Activated CD4-positive, alpha-beta T cell treated with anti-CD3 and anti-CD28 coated beads, Interleukin-2, amount 10 ng/mL, durations not matched to agents 24 days and 14 days (primary cell): Measurements from ENCODE around the gene CAD. TPM values are rescaled to one million over a fixed set of nuclear protein-coding genes. Genes with fewer than 3 reads are reported as not detected.
"Not testable (repeated sequence)": the region's sequence is repeated elsewhere in the genome, so short reads cannot be mapped to it uniquely, and the experiment has no call there.

ENCODE experiments used
- DNase-seq: peaks from one replicate; pipeline ENCODE4 v3.0.0; 2022
- H3K27ac Mint-ChIP-seq: one replicate; pipeline ENCODE4 v1.8.0; 2022; ENCODE audit warnings: mild to moderate bottlenecking, mixed read lengths
- H3K27me3 Mint-ChIP-seq: one replicate; pipeline ENCODE4 v1.8.0; 2022; ENCODE audit warnings: mixed read lengths
- H3K36me3 Mint-ChIP-seq: one replicate; pipeline ENCODE4 v1.8.0; 2022; ENCODE audit warnings: low read depth, mild to moderate bottlenecking, mixed read lengths
- H3K4me1 Mint-ChIP-seq: one replicate; pipeline ENCODE4 v1.8.0; 2021; ENCODE audit warnings: mixed read lengths
- H3K4me3 Mint-ChIP-seq: one replicate; pipeline ENCODE4 v1.8.0; 2022; ENCODE audit warnings: mild to moderate bottlenecking, moderate library complexity, mixed read lengths
- H3K9me3 Mint-ChIP-seq: one replicate; pipeline ENCODE4 v1.8.0; 2021; ENCODE audit warnings: mixed read lengths
- intact Hi-C: fragments of 100-400 bp; cut with micrococcal nuclease; formaldehyde crosslinking; loops from one replicate; pipeline ENCODE4 v1.15.1; 2023
- total RNA-seq: library from RNA; stranded (reverse); gene quantifications from 2 replicates; pipeline ENCODE4 v1.2.3, GENCODE V29; 2022

The CAD gene
- total RNA-seq, 1 donor from 2014 or later = 159 TPM

GRCh38 chr2:27262379-27263286, 45.5 kb downstream of the CAD start, which contains the start of gene SLC30A3:
Gene SLC30A3, minus strand, starts transcription at chr2:27263047. Its CDS starts 141 bp downstream, at chr2:27262906.
- Mint-ChIP-seq H3K9me3 (no peaks in the 10 kb centered on the region), H3K27ac (peak within 1 kb of the TSS; percentile 63), H3K4me3 (peak within 1 kb of the TSS; percentile 91), H3K36me3 (no peaks in the 10 kb centered on the region), H3K27me3 (peaks cover 51% of the 10 kb centered on the region), H3K4me1 (peaks cover 25% of the 10 kb centered on the region)
- peak; percentile 93 for DNase-seq
- intact Hi-C loops = loop anchor here (1.0 to 5.0 kb wide), 4 partner anchors 40 to 415 kb away; partner anchors contain the start of genes ATRAID, DPYSL5, MAPRE3 and SLC5A6

GRCh38 chr2:27263287-27264252, 46.4 kb downstream of the CAD start:
- Mint-ChIP-seq H3K4me3 (peak overlapping the region; percentile 91), H3K27ac (peak overlapping the region; percentile 63), H3K36me3 (no peaks in the 10 kb centered on the region), H3K9me3 (no peaks in the 10 kb centered on the region), H3K27me3 (peaks cover 46% of the 10 kb centered on the region), H3K4me1 (peaks cover 25% of the 10 kb centered on the region)
- DNase-seq = peak; percentile 67
- intact Hi-C loops = loop anchor here (1.0 to 5.0 kb wide), 5 partner anchors 17 to 416 kb away; partner anchors contain the start of genes ATRAID, DPYSL5, MAPRE3 and SLC5A6

GRCh38 chr2:27264253-27264752, 47.1 kb downstream of the CAD start:
- Mint-ChIP-seq H3K9me3 (no peaks in the 10 kb centered on the region), H3K27me3 (peaks cover 43% of the 10 kb centered on the region), H3K27ac (peak overlapping the region; percentile 32), H3K4me1 (peaks cover 25% of the 10 kb centered on the region), H3K4me3 (peak overlapping the region; percentile 91), H3K36me3 (no peaks in the 10 kb centered on the region)
- intact Hi-C loops = loop anchor here (2.0 to 5.0 kb wide), 2 partner anchors 16 to 417 kb away; partner anchors contain the start of gene DPYSL5
- DNase-seq = peak; percentile 70

GRCh38 chr2:27264753-27265535, 47.8 kb downstream of the CAD start:
- H3K36me3 Mint-ChIP-seq = no peaks in the 10 kb centered on the region
- H3K9me3 Mint-ChIP-seq = no peaks in the 10 kb centered on the region
- H3K27me3 Mint-ChIP-seq = peaks cover 44% of the 10 kb centered on the region
- peaks cover 25% of the 10 kb centered on the region for H3K4me1 Mint-ChIP-seq
- intact Hi-C loops = loop anchor here (2.0 to 5.0 kb wide), 2 partner anchors 16 to 418 kb away; partner anchors contain the start of gene DPYSL5
- peak; percentile 83 for DNase-seq
- H3K4me3 Mint-ChIP-seq = peak overlapping the region; percentile 74
- no peak overlapping the region for H3K27ac Mint-ChIP-seq

GRCh38 chr2:27265536-27265870, 48.3 kb downstream of the CAD start:
- DNase-seq = no peak
- Mint-ChIP-seq H3K4me1 (peaks cover 25% of the 10 kb centered on the region), H3K4me3 (peak overlapping the region; percentile 58), H3K27me3 (peaks cover 42% of the 10 kb centered on the region), H3K36me3 (no peaks in the 10 kb centered on the region), H3K27ac (no peak overlapping the region), H3K9me3 (no peaks in the 10 kb centered on the region)
- intact Hi-C loops = loop anchor here (2.0 kb wide), 1 partner anchor 15 kb away; no protein-coding TSS in a partner anchor

- H3K36me3 Mint-ChIP-seq, H3K4me3 Mint-ChIP-seq, H3K27ac Mint-ChIP-seq, DNase-seq, intact Hi-C loops, H3K9me3 Mint-ChIP-seq: not testable (repeated sequence)
- H3K27me3 Mint-ChIP-seq = peaks cover 31% of the 10 kb centered on the region
- peaks cover 15% of the 10 kb centered on the region for H3K4me1 Mint-ChIP-seq
Observed at GRCh38 chr2:27268296-27268695, 51.1 kb downstream of the CAD start.

- intact Hi-C loops = no loop called here
- Mint-ChIP-seq H3K27me3 (peaks cover 18% of the 10 kb centered on the region), H3K9me3 (no peaks in the 10 kb centered on the region), H3K27ac (no peak overlapping the region), H3K36me3 (no peaks in the 10 kb centered on the region), H3K4me1 (peaks cover 2% of the 10 kb centered on the region), H3K4me3 (no peak overlapping the region)
- no peak for DNase-seq
Observed at GRCh38 chr2:27270131-27270530, 53.0 kb downstream of the CAD start.

GRCh38 chr2:27270670-27271069, 53.5 kb downstream of the CAD start:
- no peak for DNase-seq
- no peaks in the 10 kb centered on the region for H3K9me3 Mint-ChIP-seq

GRCh38 chr2:27271631-27272340, 54.6 kb downstream of the CAD start:
- Mint-ChIP-seq H3K9me3 (no peaks in the 10 kb centered on the region), H3K4me1 (no peaks in the 10 kb centered on the region), H3K27ac (no peak overlapping the region), H3K27me3 (peaks cover 18% of the 10 kb centered on the region), H3K36me3 (no peaks in the 10 kb centered on the region), H3K4me3 (no peak overlapping the region)
- no peak for DNase-seq
- intact Hi-C loops = no loop called here

More at GRCh38 chr2:27270670-27271069, 53.5 kb downstream of the CAD start:
- Mint-ChIP-seq H3K36me3 (no peaks in the 10 kb centered on the region), H3K27ac (no peak overlapping the region), H3K4me1 (no peaks in the 10 kb centered on the region), H3K4me3 (no peak overlapping the region), H3K27me3 (peaks cover 18% of the 10 kb centered on the region)
- intact Hi-C loops = no loop called here

- H3K4me3 Mint-ChIP-seq, DNase-seq, H3K27ac Mint-ChIP-seq, H3K36me3 Mint-ChIP-seq, H3K9me3 Mint-ChIP-seq, intact Hi-C loops, H3K4me1 Mint-ChIP-seq: not testable (repeated sequence)
- peaks cover 22% of the 10 kb centered on the region for H3K27me3 Mint-ChIP-seq
Observed at GRCh38 chr2:27272537-27273522, 55.7 kb downstream of the CAD start.

- no peak within 1 kb of the TSS for H3K27ac Mint-ChIP-seq
Observed at GRCh38 chr2:27275211-27276150, 58.3 kb downstream of the CAD start, which contains the start of gene DNAJC5G. Gene DNAJC5G, plus strand, starts transcription at chr2:27275433. Its CDS starts 1,296 bp downstream, at chr2:27276729.

More at GRCh38 chr2:27275211-27276150, 58.3 kb downstream of the CAD start, which contains the start of gene DNAJC5G:
- Mint-ChIP-seq H3K27me3 (peaks cover 16% of the 10 kb centered on the region), H3K4me1 (peaks cover 4% of the 10 kb centered on the region), H3K9me3 (no peaks in the 10 kb centered on the region), H3K36me3 (no peaks in the 10 kb centered on the region), H3K4me3 (no peak within 1 kb of the TSS)
- intact Hi-C loops = no loop called here
- no peak for DNase-seq
